Heart left ventricle (tissue), 16 donors: ENCODE data around the gene TRIM46. TPM values are rescaled to one million over a fixed set of nuclear protein-coding genes. Genes with fewer than 3 reads are reported as not detected.

ENCODE experiments used
- ATAC-seq, 4 donors: fragments of 200-7000 bp; cut with Tn5 transposase; one replicate each; pipeline ENCODE4 v1.9.1; 2020 to 2022; ENCODE audit warnings: moderate library complexity in 4 of 4, mild to moderate bottlenecking in 3 of 4, moderate number of reproducible peaks in 1 of 4
- DNase-seq, 5 donors: peaks; one replicate each; pipeline ENCODE4 v3.0.0-alpha.2; 2020
- H3K27ac ChIP-seq, 12 donors: fragments of 200-600 bp; sonication (generic) in 4 of 12; one replicate each; pipeline versions ENCODE4 v1.5.0 to v1.8.0; 2016 to 2022; ENCODE audit warnings: mild to moderate bottlenecking in 2 of 12
- H3K27me3 ChIP-seq, 9 donors: fragments of 200-600 bp; sonication (generic) in 2 of 9; one replicate each; pipeline versions ENCODE4 v1.5.1 to v1.8.0; 2016 to 2022; ENCODE audit warnings: mild to moderate bottlenecking in 3 of 9
- H3K36me3 ChIP-seq, 9 donors: fragments of 200-600 bp; sonication (generic) in 2 of 9; one replicate each; pipeline versions ENCODE4 v1.5.0 to v1.8.0; 2018 to 2022; ENCODE audit warnings: mild to moderate bottlenecking in 2 of 9
- H3K4me1 ChIP-seq, 12 donors: fragments of 200-600 bp; sonication (generic) in 4 of 12; one replicate each; pipeline versions ENCODE4 v1.5.0 to v1.8.0; 2016 to 2022; ENCODE audit warnings: mild to moderate bottlenecking in 3 of 12
- H3K4me3 ChIP-seq, 12 donors: fragments of 200-600 bp; sonication (generic) in 4 of 12; one replicate each; pipeline versions ENCODE4 v1.5.0 to v1.8.0; 2017 to 2022; ENCODE audit warnings: mild to moderate bottlenecking in 9 of 12, moderate library complexity in 4 of 12
- H3K9me3 ChIP-seq, 12 donors: fragments of 200-600 bp; sonication (generic) in 4 of 12; one replicate each; pipeline versions ENCODE4 v1.5.0 to v1.8.0; 2016 to 2022; ENCODE audit warnings: mild to moderate bottlenecking in 1 of 12
- POLR2A ChIP-seq, 2 donors: fragments of 450-650 bp; IDR thresholded peaks; one replicate each; pipeline ENCODE4 v1.6.1; 2017; ENCODE audit warnings: antibody characterized with exemption in 2 of 2, mild to moderate bottlenecking in 2 of 2, moderate library complexity in 2 of 2
- WGBS, 4 donors: extraction: QIAGEN DNeasy Blood & Tissue Kit in 2 of 4; methylation state at CpG; one replicate each; pipeline versions ENCODE4 v1.1.5 to v1.1.7; 2013 to 2018; 5-methylcytosine and 5-hydroxymethylcytosine counted together
- intact Hi-C, 10 donors: fragments of 100-400 bp; cut with DNase I; formaldehyde crosslinking; loops; one replicate each; pipeline versions ENCODE4 v1.11.1 to v1.14.2; 2022
- polyA plus RNA-seq, 2 donors: library from polyadenylated mRNA; stranded (reverse); fragments of 200-250 nt; gene quantifications; one replicate each; pipeline ENCODE4 v1.2.3, GENCODE V29; 2013
- total RNA-seq, 9 donors: library from RNA; depleted of rRNA in 2 of 9; stranded (reverse); fragments of >200 nt in 2 of 9; fragmentation: NEBNext Ultra II Directional in 3 of 9; extraction: Animal tissue kit (Norgen Biotek cat#: 25700) in 3 of 9; gene quantifications; one replicate each; pipeline versions ENCODE4 v1.1.0 to v1.2.4, GENCODE V29; 2016 to 2023
- TF ChIP-seq, protein P1 (sequence below), 12 donors: fragments of 200-600 bp; sonication (generic) in 4 of 12; IDR thresholded peaks; one replicate each; pipeline versions ENCODE4 v1.5.0 to v1.8.0; 2018 to 2022; ENCODE audit warnings: antibody characterized with exemption in 12 of 12, mild to moderate bottlenecking in 5 of 12
- donor health status: ischemic (EF 13 %, LVEDD 7.1; RV severe dilation, severe dysfunction).
- donor health status: healthy with polysubstance abuse.
- donor health status: DM: no; HTN: yes; CAD: no.
- donor health status: DM: no; HTN: no; CAD: no.
- donor health status: ischemic (EF 25% LVEDD 6.9; RV normal size, moderate dysfunction).
- donor health status: ischemic (EF 25% LVEDD 5.7; RV mildly dilated, moderate dysfunction).
- donor health status: healthy.
- donor health status: DM: yes; HTN: yes; CAD: no.
- donor health status: ischemic (EF 35%, LVEDD 5.7; RV mildly dilated, moderate dysfunction).
- donor health status: nonischemic (EF 11% LVEDD 7.7; RV severe dilation, severe dysfunction).
- donor health status: DM: yes; HTN: yes; CAD: no.
- donor health status: PGD.
- donor health status: ischemic (EF 29% LVEDD 5.4; RV normal size, mild dysfunction).
- donor health status: nonischemic (EF 23%, LVEDD 6.1; RV moderate dilation, normal function).

The TRIM46 gene
- total and polyA plus RNA-seq, 11 donors: 0.04 to 0.41 (median 0.12) TPM; not detected in 5

GRCh38 chr1:155226188-155226909, 52.7 kb downstream of the TRIM46 start:
- Histone ChIP-seq H3K27me3 (no peaks in the 10 kb centered on the region), H3K9me3 (no peaks in the 10 kb centered on the region), H3K36me3 (no peaks in the 10 kb centered on the region), H3K27ac (peak overlapping the region; percentile 24 to 92 (median 87)), H3K4me1 (peaks cover 0 to 63% (median 16%) of the 10 kb centered on the region in 12 donors), H3K4me3 (peak overlapping the region; percentile 15 to 77 (median 62))
- ATAC-seq: peak; percentile 23 to 52 (median 44)
- DNase-seq: peak; percentile 63 to 78 (median 70)
- intact Hi-C loops: loop anchor here in 8 of 10 donors (1.0 to 10.0 kb wide), 6 partner anchors 17 to 52 kb away; partner anchors contain the start of genes KRTCAP2 (in 2 of the 8), MTX1 (in 2 of the 8), TRIM46 (in 2 of the 8) and THBS3 (in 1 of the 8)
- TF ChIP-seq POLR2A (IDR thresholded peaks at IDR 0.05): no peak
- TF ChIP-seq, protein P1, sequence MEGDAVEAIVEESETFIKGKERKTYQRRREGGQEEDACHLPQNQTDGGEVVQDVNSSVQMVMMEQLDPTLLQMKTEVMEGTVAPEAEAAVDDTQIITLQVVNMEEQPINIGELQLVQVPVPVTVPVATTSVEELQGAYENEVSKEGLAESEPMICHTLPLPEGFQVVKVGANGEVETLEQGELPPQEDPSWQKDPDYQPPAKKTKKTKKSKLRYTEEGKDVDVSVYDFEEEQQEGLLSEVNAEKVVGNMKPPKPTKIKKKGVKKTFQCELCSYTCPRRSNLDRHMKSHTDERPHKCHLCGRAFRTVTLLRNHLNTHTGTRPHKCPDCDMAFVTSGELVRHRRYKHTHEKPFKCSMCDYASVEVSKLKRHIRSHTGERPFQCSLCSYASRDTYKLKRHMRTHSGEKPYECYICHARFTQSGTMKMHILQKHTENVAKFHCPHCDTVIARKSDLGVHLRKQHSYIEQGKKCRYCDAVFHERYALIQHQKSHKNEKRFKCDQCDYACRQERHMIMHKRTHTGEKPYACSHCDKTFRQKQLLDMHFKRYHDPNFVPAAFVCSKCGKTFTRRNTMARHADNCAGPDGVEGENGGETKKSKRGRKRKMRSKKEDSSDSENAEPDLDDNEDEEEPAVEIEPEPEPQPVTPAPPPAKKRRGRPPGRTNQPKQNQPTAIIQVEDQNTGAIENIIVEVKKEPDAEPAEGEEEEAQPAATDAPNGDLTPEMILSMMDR (IDR thresholded peaks at IDR 0.05): peak; percentile 10 to 65 (median 60)
- WGBS, 4 donors: 0 to 1% (median 0%) methylated on average over 7 of the region's 7 CpGs

DNA sequence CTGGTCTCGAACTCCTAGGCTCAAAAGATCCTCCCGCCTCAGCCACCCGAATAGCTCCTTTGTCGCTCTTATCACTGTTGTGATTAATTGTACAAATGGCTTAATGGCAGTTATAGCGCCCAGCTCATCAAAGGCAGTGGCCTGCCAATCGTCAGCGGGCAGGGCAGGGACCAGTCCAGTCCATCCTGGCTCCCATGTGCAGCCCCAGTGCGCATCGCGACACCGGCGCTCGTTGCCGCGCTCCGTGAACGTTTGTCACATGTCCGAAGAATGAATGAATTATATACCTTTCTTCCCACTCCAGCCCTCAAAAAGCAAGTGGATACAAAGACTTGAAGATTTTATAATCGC, 53.2 kb downstream of the TRIM46 start:
- intact Hi-C loops: loop anchor here in 8 of 10 donors (1.0 to 10.0 kb wide), 6 partner anchors 18 to 52 kb away; partner anchors contain the start of genes KRTCAP2 (in 2 of the 8), MTX1 (in 2 of the 8), TRIM46 (in 2 of the 8) and THBS3 (in 1 of the 8)
- peak overlapping the region; percentile 24 to 92 (median 87) for H3K27ac ChIP-seq
- no peak for TF ChIP-seq POLR2A (IDR thresholded peaks at IDR 0.05)
- TF ChIP-seq, protein P1 (IDR thresholded peaks at IDR 0.05): peak in 1 of 12 donors; percentile 7
- ATAC-seq (peak; percentile 24 to 59 (median 40)), DNase-seq (peak in 3 of 5 donors; percentile 39 to 71 (median 58))
- no peaks in the 10 kb centered on the region for H3K9me3 ChIP-seq
- 0 to 1% (median 0%) methylated on average over 19 of the region's 19 CpGs for WGBS, 4 donors
- no peaks in the 10 kb centered on the region for H3K36me3 ChIP-seq
- peak overlapping the region; percentile 15 to 77 (median 62) for H3K4me3 ChIP-seq
- H3K4me1 ChIP-seq: peaks cover 0 to 59% (median 17%) of the 10 kb centered on the region in 12 donors
- no peaks in the 10 kb centered on the region for H3K27me3 ChIP-seq

DNA sequence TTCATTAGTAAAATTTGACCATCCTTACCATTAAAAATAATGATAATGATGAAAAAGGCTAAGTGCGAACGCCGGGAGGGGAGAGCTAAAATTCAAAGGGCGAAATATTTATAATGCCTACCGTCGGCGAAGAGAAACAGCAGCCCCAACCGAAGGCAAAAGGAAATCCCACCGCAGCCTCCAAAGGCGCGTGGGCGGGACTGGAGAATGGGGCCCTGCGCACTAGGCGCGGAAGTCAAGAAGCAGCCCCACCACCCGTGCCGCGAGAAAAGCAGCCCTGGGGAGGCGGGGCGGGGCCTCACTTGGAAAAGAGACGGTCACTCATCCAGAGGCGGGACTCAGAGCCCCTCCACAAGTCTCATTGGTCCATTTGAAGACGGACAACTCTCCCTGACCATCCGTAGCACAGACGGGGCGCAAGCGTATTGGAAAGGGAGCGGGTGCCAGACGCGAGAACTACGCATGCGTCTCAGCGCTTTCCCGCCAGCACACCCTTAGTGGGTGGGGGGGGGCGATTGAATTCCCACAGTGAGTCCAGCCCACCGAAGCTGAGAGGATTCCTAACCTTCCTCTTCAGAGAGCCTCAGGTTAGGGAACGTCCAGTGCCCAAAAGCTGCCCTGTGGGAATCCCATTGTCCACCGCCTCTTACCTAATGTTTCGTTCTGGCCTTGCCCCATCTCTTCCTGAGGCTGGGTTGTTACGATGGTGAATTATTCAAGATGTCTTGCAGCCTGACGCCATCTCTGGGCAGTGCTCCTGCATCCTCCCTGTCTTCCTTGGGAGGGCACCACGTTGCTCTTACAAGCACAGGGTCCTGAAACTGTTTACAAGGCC, 53.8 kb downstream of the TRIM46 start:
- Histone ChIP-seq H3K4me3 (peak overlapping the region; percentile 22 to 77 (median 62)), H3K36me3 (no peaks in the 10 kb centered on the region), H3K27ac (peak overlapping the region; percentile 42 to 96 (median 88)), H3K27me3 (no peaks in the 10 kb centered on the region), H3K4me1 (peaks cover 0 to 54% (median 17%) of the 10 kb centered on the region in 12 donors), H3K9me3 (no peaks in the 10 kb centered on the region)
- ATAC-seq (peak; percentile 99), DNase-seq (peak; percentile 98 to 99 (median 99))
- TF ChIP-seq POLR2A (IDR thresholded peaks at IDR 0.05): peak in 1 of 2 donors; percentile 81
- TF ChIP-seq, protein P1 (IDR thresholded peaks at IDR 0.05): no peak
- intact Hi-C loops: loop anchor here in 8 of 10 donors (2.0 to 10.0 kb wide), 4 partner anchors 19 to 53 kb away; partner anchors contain the start of genes KRTCAP2 (in 2 of the 8), MTX1 (in 2 of the 8) and TRIM46 (in 2 of the 8)
- WGBS, 4 donors: 0 to 2% (median 1%) methylated on average over 30 to 42 of the region's 42 CpGs
